ENCODE measurements around the gene LNPEP. TPM values are rescaled to one million over a fixed set of nuclear protein-coding genes. Genes with fewer than 3 reads are reported as not detected.

LNPEP gene
- total and polyA plus RNA-seq, 10 of the 15 experiments (the other 5 are each of a cell fraction or from before 2014, with no cell fraction given) = 5.6 to 54.9 (median 25.0) TPM

GRCh38 chr5:97009212-97009898 lies 73.5 kb downstream of the LNPEP start:
- H3K4me2 ChIP-seq (ENCODE audit: control insufficient read depth, insufficient read depth) = peak overlapping the region; percentile 27; the same call in 1 of the 2 replicates
- intact Hi-C loops (cut with micrococcal nuclease; ENCODE audit: unreplicated experiment) = no loop called here
- peaks cover 2 to 31% of the 10 kb centered on the region in 2 experiments for H3K36me3 ChIP-seq (ENCODE audit: control insufficient read depth in 2 of 2, insufficient read depth in 2 of 2, low read length in 1 of 2)
- no peaks in the 10 kb centered on the region for H3K9me3 ChIP-seq (replicated peaks; ENCODE audit: control insufficient read depth, insufficient read depth, low read length)
- in situ Hi-C loops (cut with MboI) = loop anchor here (25.0 kb wide), 1 partner anchor 1878 kb away; no protein-coding TSS in a partner anchor
- H3K27me3 ChIP-seq (replicated peaks in 1 of 2; ENCODE audit: control insufficient read depth in 2 of 2, insufficient read depth in 2 of 2, low read length in 1 of 2) = no peaks in the 10 kb centered on the region
- peak; percentile 19 for DNase-seq (ENCODE audit: low read depth, low spot score)
- H3K27ac ChIP-seq (ENCODE audit: control insufficient read depth, insufficient read depth) = peak overlapping the region; percentile 8; the same call in 1 of the 2 replicates
- H3K4me1 ChIP-seq (ENCODE audit: control insufficient read depth, insufficient read depth, low read length) = peaks cover 11% of the 10 kb centered on the region; the same call in 1 of the 2 replicates
- ChIA-PET RAD21 (ENCODE audit: unreplicated experiment) (interaction anchor here (0.7 to 2.3 kb wide), 5 partner anchors 12 to 140 kb away, joined by 3 to 9 read pairs (median 5); no protein-coding TSS in a partner anchor), POLR2A (interaction anchor here (0.6 kb wide), 1 partner anchor 836 kb away, joined by 3 read pairs; no protein-coding TSS in a partner anchor), SMC1A (ENCODE audit: uncharacterized antibody, unreplicated experiment) (interaction anchor here (0.7 to 3.9 kb wide), 9 partner anchors 12 to 152 kb away, joined by 3 to 19 read pairs (median 6); partner anchors contain the start of gene LIX1), CTCF (interaction anchor here (1.1 to 4.4 kb wide), 6 partner anchors 12 to 155 kb away, joined by 4 to 17 read pairs (median 6); partner anchors contain the start of gene LIX1)
- no peaks in the 10 kb centered on the region for H4K20me1 ChIP-seq (ENCODE audit: control insufficient read depth, insufficient read depth)
- H3K79me2 ChIP-seq (ENCODE audit: control insufficient read depth, insufficient read depth, low read length) = no peaks in the 10 kb centered on the region; the same call in 1 of the 2 replicates
- no peak for FAIRE-seq
- ATAC-seq = peak; percentile 86
- no peak overlapping the region for H3K9ac ChIP-seq (ENCODE audit: control insufficient read depth, insufficient read depth, low read length)
- WGBS (ENCODE audit: insufficient coverage, insufficient replicate concordance, low lambda C conversion rate, missing lambda C conversion rate) = 2% methylated on average over 3 of the region's 3 CpGs
- peak; percentile 72 for TF ChIP-seq SMAD1 (IDR thresholded peaks at IDR 0.05; ENCODE audit: low read depth, partially characterized antibody)
- TF ChIP-seq, protein P1, sequence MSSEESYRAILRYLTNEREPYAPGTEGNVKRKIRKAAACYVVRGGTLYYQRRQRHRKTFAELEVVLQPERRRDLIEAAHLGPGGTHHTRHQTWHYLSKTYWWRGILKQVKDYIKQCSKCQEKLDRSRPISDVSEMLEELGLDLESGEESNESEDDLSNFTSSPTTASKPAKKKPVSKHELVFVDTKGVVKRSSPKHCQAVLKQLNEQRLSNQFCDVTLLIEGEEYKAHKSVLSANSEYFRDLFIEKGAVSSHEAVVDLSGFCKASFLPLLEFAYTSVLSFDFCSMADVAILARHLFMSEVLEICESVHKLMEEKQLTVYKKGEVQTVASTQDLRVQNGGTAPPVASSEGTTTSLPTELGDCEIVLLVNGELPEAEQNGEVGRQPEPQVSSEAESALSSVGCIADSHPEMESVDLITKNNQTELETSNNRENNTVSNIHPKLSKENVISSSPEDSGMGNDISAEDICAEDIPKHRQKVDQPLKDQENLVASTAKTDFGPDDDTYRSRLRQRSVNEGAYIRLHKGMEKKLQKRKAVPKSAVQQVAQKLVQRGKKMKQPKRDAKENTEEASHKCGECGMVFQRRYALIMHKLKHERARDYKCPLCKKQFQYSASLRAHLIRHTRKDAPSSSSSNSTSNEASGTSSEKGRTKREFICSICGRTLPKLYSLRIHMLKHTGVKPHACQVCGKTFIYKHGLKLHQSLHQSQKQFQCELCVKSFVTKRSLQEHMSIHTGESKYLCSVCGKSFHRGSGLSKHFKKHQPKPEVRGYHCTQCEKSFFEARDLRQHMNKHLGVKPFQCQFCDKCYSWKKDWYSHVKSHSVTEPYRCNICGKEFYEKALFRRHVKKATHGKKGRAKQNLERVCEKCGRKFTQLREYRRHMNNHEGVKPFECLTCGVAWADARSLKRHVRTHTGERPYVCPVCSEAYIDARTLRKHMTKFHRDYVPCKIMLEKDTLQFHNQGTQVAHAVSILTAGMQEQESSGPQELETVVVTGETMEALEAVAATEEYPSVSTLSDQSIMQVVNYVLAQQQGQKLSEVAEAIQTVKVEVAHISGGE (CRISPR knock-in tag; IDR thresholded peaks at IDR 0.05) = no peak
- TF ChIP-seq JUNB (IDR thresholded peaks at IDR 0.05) = peak; percentile 20; the same call in 1 of the 2 replicates
- TF ChIP-seq DPF2 (IDR thresholded peaks at IDR 0.05) = peak; percentile 68
- 0 out of 2 replicates have a peak, but pooled peaks have one; percentile 41 for TF ChIP-seq PML (IDR thresholded peaks at IDR 0.05; ENCODE audit: low read length)
- no peak overlapping the region for H3K4me3 ChIP-seq
- no peak overlapping the region for H2AFZ ChIP-seq (ENCODE audit: control insufficient read depth, low read depth, low read length)
- BruUV-seq (replicated peaks) = TSS peak; percentile 1

All from GM12878 (cell line).